ENCODE data around the gene ATXN3.

The ATXN3 gene

GRCh38 chr14:92106143-92106926 is at the start of gene ATXN3:
Gene ATXN3 (minus strand): TSS chr14:92106582. CDS start chr14:92106552, 30 bp downstream.
- Histone ChIP-seq H3K4me3 (ENCODE audit: low read depth, low read length) (peak within 1 kb of the TSS; percentile 90), H3K36me3 (ENCODE audit: insufficient read depth, low read length) (no peaks in the 10 kb centered on the region), H3K79me2 (ENCODE audit: control insufficient read depth, insufficient read depth, low read length, unreplicated experiment) (peaks cover 29% of the 10 kb centered on the region), H2AFZ (ENCODE audit: low read length, unreplicated experiment) (peak within 1 kb of the TSS; percentile 89), H3K27ac (ENCODE audit: low read depth, low read length) (peak within 1 kb of the TSS; percentile 89), H3K27me3 (ENCODE audit: insufficient read depth, low read length) (no peaks in the 10 kb centered on the region), H3K4me1 (ENCODE audit: control insufficient read depth, insufficient read depth, low read length, unreplicated experiment) (peaks cover 3% of the 10 kb centered on the region)

GRCh38 chr14:92154283-92154942 is 48.0 kb upstream of the ATXN3 start:
- Histone ChIP-seq H3K4me1 (ENCODE audit: control insufficient read depth, insufficient read depth, low read length, unreplicated experiment) (peaks cover 17% of the 10 kb centered on the region), H3K36me3 (ENCODE audit: insufficient read depth, low read length) (peaks cover 29% of the 10 kb centered on the region), H3K27me3 (ENCODE audit: insufficient read depth, low read length) (no peaks in the 10 kb centered on the region), H3K79me2 (ENCODE audit: control insufficient read depth, insufficient read depth, low read length, unreplicated experiment) (no peaks in the 10 kb centered on the region), H3K27ac (ENCODE audit: low read depth, low read length) (peak overlapping the region; percentile 44), H2AFZ (ENCODE audit: low read length, unreplicated experiment) (no peak overlapping the region), H3K4me3 (ENCODE audit: low read depth, low read length) (no peak overlapping the region)

GRCh38 chr14:92153581-92153980 is 47.2 kb upstream of the ATXN3 start:
- H3K4me1 ChIP-seq (ENCODE audit: control insufficient read depth, insufficient read depth, low read length, unreplicated experiment) = peaks cover 17% of the 10 kb centered on the region
- H3K36me3 ChIP-seq (ENCODE audit: insufficient read depth, low read length) = peaks cover 33% of the 10 kb centered on the region
- H2AFZ ChIP-seq (ENCODE audit: low read length, unreplicated experiment) = no peak overlapping the region
- H3K27me3 ChIP-seq (ENCODE audit: insufficient read depth, low read length) = no peaks in the 10 kb centered on the region
- no peak overlapping the region for H3K4me3 ChIP-seq (ENCODE audit: low read depth, low read length)
- H3K79me2 ChIP-seq (ENCODE audit: control insufficient read depth, insufficient read depth, low read length, unreplicated experiment) = no peaks in the 10 kb centered on the region
- H3K27ac ChIP-seq (ENCODE audit: low read depth, low read length) = peak overlapping the region; percentile 44; the same call in 1 of the 2 replicates

- H3K4me3 ChIP-seq (ENCODE audit: low read depth, low read length) = no peak overlapping the region
- H3K27me3 ChIP-seq (ENCODE audit: insufficient read depth, low read length) = no peaks in the 10 kb centered on the region
- H3K36me3 ChIP-seq (ENCODE audit: insufficient read depth, low read length) = peaks cover 55% of the 10 kb centered on the region
- peaks cover 14% of the 10 kb centered on the region for H3K4me1 ChIP-seq (ENCODE audit: control insufficient read depth, insufficient read depth, low read length, unreplicated experiment)
- H3K27ac ChIP-seq (ENCODE audit: low read depth, low read length) = peak overlapping the region; percentile 46; the same call in 1 of the 2 replicates
- no peak overlapping the region for H2AFZ ChIP-seq (ENCODE audit: low read length, unreplicated experiment)
- H3K79me2 ChIP-seq (ENCODE audit: control insufficient read depth, insufficient read depth, low read length, unreplicated experiment) = no peaks in the 10 kb centered on the region
These were observed 38.3 kb upstream of the ATXN3 start for GRCh38 chr14:92144708-92145107.

GRCh38 chr14:92143962-92144361 is 37.6 kb upstream of the ATXN3 start:
- no peak overlapping the region for H3K4me3 ChIP-seq (ENCODE audit: low read depth, low read length)
- H3K36me3 ChIP-seq (ENCODE audit: insufficient read depth, low read length) = peaks cover 52% of the 10 kb centered on the region
- H2AFZ ChIP-seq (ENCODE audit: low read length, unreplicated experiment) = no peak overlapping the region
- H3K4me1 ChIP-seq (ENCODE audit: control insufficient read depth, insufficient read depth, low read length, unreplicated experiment) = peaks cover 14% of the 10 kb centered on the region
- peak overlapping the region; percentile 46; the same call in 1 of the 2 replicates for H3K27ac ChIP-seq (ENCODE audit: low read depth, low read length)
- no peaks in the 10 kb centered on the region for H3K27me3 ChIP-seq (ENCODE audit: insufficient read depth, low read length)
- no peaks in the 10 kb centered on the region for H3K79me2 ChIP-seq (ENCODE audit: control insufficient read depth, insufficient read depth, low read length, unreplicated experiment)

GRCh38 chr14:92143309-92143708 is 36.9 kb upstream of the ATXN3 start:
- H3K36me3 ChIP-seq (ENCODE audit: insufficient read depth, low read length) = peaks cover 51% of the 10 kb centered on the region
- no peaks in the 10 kb centered on the region for H3K79me2 ChIP-seq (ENCODE audit: control insufficient read depth, insufficient read depth, low read length, unreplicated experiment)
- H3K27ac ChIP-seq (ENCODE audit: low read depth, low read length) = no peak overlapping the region
- no peak overlapping the region for H2AFZ ChIP-seq (ENCODE audit: low read length, unreplicated experiment)
- H3K27me3 ChIP-seq (ENCODE audit: insufficient read depth, low read length) = no peaks in the 10 kb centered on the region
- no peak overlapping the region for H3K4me3 ChIP-seq (ENCODE audit: low read depth, low read length)
- peaks cover 14% of the 10 kb centered on the region for H3K4me1 ChIP-seq (ENCODE audit: control insufficient read depth, insufficient read depth, low read length, unreplicated experiment)

GRCh38 chr14:92135269-92135668 is 28.9 kb upstream of the ATXN3 start:
- peaks cover 27% of the 10 kb centered on the region for H3K36me3 ChIP-seq (ENCODE audit: insufficient read depth, low read length)
- no peak overlapping the region for H2AFZ ChIP-seq (ENCODE audit: low read length, unreplicated experiment)
- H3K27me3 ChIP-seq (ENCODE audit: insufficient read depth, low read length) = no peaks in the 10 kb centered on the region
- H3K4me1 ChIP-seq (ENCODE audit: control insufficient read depth, insufficient read depth, low read length, unreplicated experiment) = no peaks in the 10 kb centered on the region
- H3K79me2 ChIP-seq (ENCODE audit: control insufficient read depth, insufficient read depth, low read length, unreplicated experiment) = no peaks in the 10 kb centered on the region
- no peak overlapping the region for H3K4me3 ChIP-seq (ENCODE audit: low read depth, low read length)
- H3K27ac ChIP-seq (ENCODE audit: low read depth, low read length) = no peak overlapping the region

GRCh38 chr14:92134456-92134855 is 28.1 kb upstream of the ATXN3 start:
- Histone ChIP-seq H3K4me3 (ENCODE audit: low read depth, low read length) (no peak overlapping the region), H2AFZ (ENCODE audit: low read length, unreplicated experiment) (no peak overlapping the region), H3K27ac (ENCODE audit: low read depth, low read length) (no peak overlapping the region), H3K36me3 (ENCODE audit: insufficient read depth, low read length) (peaks cover 27% of the 10 kb centered on the region), H3K4me1 (ENCODE audit: control insufficient read depth, insufficient read depth, low read length, unreplicated experiment) (no peaks in the 10 kb centered on the region), H3K79me2 (ENCODE audit: control insufficient read depth, insufficient read depth, low read length, unreplicated experiment) (no peaks in the 10 kb centered on the region), H3K27me3 (ENCODE audit: insufficient read depth, low read length) (no peaks in the 10 kb centered on the region)

GRCh38 chr14:92122761-92123160 is 16.4 kb upstream of the ATXN3 start:
- Histone ChIP-seq H3K79me2 (ENCODE audit: control insufficient read depth, insufficient read depth, low read length, unreplicated experiment) (peaks cover 59% of the 10 kb centered on the region), H3K4me1 (ENCODE audit: control insufficient read depth, insufficient read depth, low read length, unreplicated experiment) (peaks cover 30% of the 10 kb centered on the region), H2AFZ (ENCODE audit: low read length, unreplicated experiment) (peak overlapping the region; percentile 92), H3K27me3 (ENCODE audit: insufficient read depth, low read length) (no peaks in the 10 kb centered on the region), H3K27ac (ENCODE audit: low read depth, low read length) (peak overlapping the region; percentile 89; the same call in 1 of the 2 replicates), H3K36me3 (ENCODE audit: insufficient read depth, low read length) (peaks cover 21% of the 10 kb centered on the region), H3K4me3 (ENCODE audit: low read depth, low read length) (peak overlapping the region; percentile 97)

GRCh38 chr14:92122351-92122677 is 15.9 kb upstream of the ATXN3 start:
- Histone ChIP-seq H3K36me3 (ENCODE audit: insufficient read depth, low read length) (peaks cover 22% of the 10 kb centered on the region), H3K4me3 (ENCODE audit: low read depth, low read length) (peak overlapping the region; percentile 97), H3K79me2 (ENCODE audit: control insufficient read depth, insufficient read depth, low read length, unreplicated experiment) (peaks cover 59% of the 10 kb centered on the region), H3K27ac (ENCODE audit: low read depth, low read length) (peak overlapping the region; percentile 89), H2AFZ (ENCODE audit: low read length, unreplicated experiment) (peak overlapping the region; percentile 92), H3K4me1 (ENCODE audit: control insufficient read depth, insufficient read depth, low read length, unreplicated experiment) (peaks cover 30% of the 10 kb centered on the region), H3K27me3 (ENCODE audit: insufficient read depth, low read length) (no peaks in the 10 kb centered on the region)
